Frontal cortex (tissue), 4 donors: Measurements from ENCODE around the gene EDAR. TPM values are rescaled to one million over a fixed set of nuclear protein-coding genes. Genes with fewer than 3 reads are reported as not detected.

ENCODE experiments used
- DNase-seq, 2 donors: peaks; one replicate each; pipeline ENCODE4 v3.0.0; 2012; ENCODE audit warnings: low spot score in 2 of 2
- FAIRE-seq: peaks from 2 replicates; lab custom pipeline; 2012; peaks lifted over from hg19 to GRCh38; lab: Jason Lieb, UNC
- total RNA-seq: library from RNA; depleted of rRNA; stranded (reverse); fragments of >200 nt; gene quantifications from one replicate; pipeline ENCODE4 v1.2.3, GENCODE V29; 2014
- donor health status: control.
- donor health status: control.
- donor health status: control.

EDAR gene
- total RNA-seq, 1 donor from 2014 or later: under 0.01 TPM

DNA sequence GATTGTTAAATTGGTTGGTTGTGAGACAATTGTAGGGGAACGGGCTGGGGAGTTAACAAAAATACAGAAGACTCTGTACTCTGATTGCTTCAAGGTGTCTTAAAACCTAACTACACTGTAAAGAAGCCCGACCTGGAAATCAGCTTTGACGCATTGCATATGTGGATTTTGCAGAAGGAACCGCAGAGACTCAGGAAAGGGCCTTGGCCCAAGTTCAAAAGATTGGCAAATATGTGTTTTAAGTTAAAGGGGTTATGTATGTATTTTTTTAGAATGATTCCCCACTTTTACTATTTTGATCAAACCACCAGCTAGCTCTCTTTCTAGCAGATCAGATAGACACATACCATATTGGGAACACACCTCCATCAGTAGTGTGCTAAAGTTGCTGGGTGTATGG, 18.0 kb upstream of the EDAR start:
- no peak for DNase-seq
- no peak for FAIRE-seq

DNA sequence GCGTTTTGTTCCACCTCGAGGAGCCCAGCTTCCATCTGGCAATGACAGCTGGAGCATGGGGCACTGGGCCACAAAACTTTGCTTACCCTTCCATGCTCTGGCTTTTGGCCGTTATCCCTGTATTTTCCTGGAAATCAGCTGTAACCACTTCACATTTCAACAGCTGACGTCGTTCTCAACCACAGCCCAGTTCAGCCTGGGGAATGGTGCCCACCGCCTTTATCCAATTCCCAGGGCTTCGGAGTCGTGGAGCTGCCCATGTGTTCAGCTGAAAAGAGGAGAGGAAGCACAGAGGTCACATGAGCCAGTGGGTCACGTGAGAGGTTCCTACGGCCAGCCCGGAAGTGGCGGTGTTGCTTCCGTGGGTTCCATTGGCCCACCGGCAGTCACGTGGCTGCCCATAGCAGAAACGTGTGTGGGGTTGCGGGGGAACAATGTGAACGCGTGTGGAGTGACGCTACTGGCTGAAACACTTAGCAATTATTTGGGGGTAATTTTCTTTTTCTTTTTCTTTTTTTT, 16.7 kb upstream of the EDAR start:
- FAIRE-seq (no peak), DNase-seq (no peak)

DNA sequence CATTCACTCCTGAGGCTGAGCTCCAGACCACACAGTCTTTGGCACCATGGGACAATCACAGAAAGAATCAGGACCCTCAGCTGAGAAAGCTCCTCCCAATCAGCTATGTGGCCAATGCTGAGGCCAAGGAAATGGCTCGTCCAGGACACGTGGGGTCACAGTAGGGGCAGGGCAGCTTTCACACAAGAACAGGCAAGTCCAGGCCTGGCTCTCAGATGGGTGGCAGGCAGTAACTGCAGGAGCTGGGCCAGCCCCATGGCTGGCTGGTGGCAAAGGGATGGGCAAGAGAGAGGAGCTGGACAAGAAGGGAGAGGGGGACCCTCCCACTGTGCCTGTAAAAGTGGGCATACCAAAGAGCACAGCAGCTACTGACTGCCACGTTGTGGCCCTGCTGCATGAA, 12.2 kb upstream of the EDAR start:
- FAIRE-seq (no peak), DNase-seq (no peak)

DNA sequence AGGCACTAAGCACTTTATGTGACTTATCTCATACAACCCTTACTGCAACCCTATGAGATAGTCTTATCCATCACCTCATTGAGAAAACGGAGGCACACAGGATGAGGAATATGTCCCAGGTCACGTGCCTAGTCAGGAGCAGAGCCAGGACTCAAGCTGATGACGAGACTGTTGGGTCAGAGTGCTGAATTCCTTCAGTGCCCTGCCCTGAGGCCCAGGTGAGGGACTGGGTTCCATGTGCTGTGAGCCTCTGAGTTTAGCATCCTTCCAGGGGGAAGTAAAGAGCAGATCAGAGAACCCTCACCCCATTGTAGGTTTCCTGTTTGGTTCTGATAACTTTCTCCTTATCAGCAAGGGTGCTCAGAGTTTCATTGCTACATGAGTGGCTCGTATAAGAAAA, 11.7 kb upstream of the EDAR start:
- no peak for FAIRE-seq
- no peak for DNase-seq

DNA sequence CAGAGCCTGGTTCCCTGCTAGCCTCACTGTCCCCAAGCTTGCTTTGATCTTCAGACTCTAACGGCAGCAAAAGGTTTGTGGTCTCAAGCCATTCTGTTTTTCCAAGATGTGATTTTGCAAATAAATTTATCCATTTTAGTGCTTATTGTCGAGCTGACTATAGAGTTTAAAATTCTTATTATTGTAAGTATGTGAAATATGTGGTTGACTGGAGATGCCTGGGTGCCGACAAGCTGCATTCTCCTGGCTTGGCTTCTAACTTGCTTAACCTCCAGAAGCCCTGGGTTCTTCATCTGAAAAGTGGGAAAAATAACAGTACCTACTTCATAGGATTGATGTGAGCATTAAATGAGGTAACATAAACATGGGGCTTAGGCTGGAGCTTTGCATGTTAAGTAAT, 9.9 kb upstream of the EDAR start:
- FAIRE-seq (no peak), DNase-seq (no peak)

DNA sequence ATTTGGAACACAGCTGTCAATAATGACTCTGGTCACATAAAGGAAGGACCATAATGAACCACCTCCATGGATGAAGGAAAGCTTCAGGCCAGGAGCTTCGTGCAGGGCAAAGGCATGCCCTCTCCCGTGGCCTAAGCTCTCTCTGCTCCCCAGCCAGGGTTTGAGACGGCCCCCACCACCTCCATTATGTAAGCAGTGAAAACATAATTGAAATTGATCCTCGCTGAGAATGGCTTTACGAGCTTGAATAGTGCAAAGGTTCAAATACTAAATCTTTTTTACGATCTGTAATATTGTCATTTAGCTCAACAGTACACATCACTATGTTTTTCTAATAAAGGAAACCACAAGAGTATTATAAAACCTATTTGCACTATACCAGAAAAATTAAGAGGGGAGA, 5.2 kb upstream of the EDAR start:
- DNase-seq (no peak), FAIRE-seq (no peak)

DNA sequence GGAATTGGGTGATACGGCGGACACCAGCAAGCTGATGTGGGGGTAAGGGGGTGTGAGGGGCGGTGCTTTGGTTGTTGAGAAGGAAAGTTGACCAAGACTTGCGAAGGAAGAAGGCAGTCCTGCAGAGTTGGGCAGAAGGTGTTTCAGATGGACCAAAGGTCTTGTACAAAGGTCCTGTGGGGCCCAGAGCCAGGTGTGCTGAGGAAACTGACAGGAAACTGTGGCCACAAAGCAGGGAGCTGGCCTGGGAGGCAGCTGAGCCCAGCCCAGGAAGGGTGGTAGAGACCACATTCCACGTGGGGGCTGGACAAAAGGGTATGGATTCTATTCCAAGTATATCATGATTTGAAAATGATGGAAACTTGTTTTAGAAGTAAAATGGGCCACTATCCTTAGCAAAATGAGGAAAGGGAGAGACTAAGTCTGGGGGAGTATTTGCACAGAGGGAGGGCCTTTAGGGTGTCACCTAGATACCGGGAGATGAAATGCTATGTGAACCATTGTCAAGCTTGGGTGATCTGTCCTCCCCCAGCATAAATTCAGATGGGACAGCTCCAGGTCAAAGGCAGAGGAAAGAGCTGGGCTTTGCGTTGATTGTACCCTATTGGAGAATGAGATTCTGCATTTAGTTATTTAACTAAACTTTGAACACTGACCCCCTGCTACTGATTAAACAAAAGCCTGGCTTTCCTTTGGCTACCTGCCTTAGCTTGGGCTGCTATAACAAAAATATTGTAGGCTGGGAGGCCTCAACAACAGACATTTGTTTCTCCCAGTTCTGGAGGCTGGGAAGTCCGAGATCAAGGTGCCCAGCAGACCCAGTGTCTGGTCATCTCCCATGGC, 4.3 kb upstream of the EDAR start:
- FAIRE-seq (no peak), DNase-seq (no peak)

DNA sequence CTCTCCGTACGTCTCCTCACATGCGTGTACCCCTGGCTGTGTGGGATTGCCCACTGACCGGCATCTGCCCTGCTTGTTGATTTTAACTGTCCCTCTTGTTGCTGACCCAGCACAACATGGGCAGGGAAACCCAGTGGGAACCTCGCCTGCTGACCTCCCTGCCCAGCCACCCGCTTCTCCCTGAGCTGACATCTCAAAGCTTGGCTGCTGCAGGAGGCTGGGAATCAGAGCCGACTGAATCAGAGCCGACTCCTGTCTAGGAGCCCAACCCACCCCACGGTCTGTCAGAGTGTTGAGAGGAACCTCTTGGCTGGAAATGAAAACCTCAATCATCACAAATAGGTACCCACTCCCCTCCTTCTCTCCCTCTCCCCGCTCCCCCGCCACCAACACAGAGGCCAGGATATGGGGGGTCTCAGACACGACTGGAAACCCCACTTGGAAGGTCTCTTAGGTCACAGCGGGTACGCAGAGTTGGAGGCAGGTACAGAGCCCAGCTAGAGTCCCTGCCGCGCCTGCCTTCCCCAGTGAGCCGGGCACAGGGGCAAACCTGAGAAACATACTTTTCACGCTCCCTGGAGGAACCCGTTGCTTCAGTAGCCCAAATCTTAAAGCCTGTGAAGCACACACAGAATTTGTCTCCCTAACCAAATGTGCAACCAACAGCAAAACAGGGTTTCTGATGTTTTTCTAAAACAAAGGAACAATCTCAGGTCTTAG, 784 bp downstream of the EDAR start:
- FAIRE-seq: no peak
- no peak for DNase-seq

DNA sequence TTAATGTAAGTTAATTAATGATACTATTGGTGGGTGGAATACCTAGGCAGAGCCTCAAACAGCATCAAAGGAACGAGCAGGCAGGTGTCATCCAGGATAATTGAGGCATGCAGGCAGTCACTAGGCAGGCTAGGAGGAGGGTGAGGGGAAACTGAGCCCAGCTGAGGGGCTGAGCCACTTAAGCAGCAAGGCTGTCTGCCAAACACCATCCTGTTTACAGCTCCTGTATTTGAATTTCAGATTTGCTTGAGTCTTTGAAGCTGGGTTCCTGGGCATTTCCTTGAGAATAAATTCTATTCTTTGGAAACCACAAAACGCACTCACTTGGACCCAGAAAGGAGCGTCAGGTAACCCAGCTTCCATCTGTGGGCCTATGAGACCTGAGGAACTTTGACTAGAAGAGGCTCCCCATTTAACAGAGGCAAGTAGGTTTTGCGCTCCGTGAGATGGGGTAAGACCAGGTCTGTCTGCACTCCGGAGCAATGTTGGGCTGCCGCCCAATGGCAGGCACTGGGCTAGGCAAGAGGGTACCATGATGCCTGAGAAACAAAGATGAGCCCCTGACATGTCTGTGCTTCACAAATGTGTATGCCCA, 2.0 kb downstream of the EDAR start:
- DNase-seq (no peak), FAIRE-seq (no peak)

DNA sequence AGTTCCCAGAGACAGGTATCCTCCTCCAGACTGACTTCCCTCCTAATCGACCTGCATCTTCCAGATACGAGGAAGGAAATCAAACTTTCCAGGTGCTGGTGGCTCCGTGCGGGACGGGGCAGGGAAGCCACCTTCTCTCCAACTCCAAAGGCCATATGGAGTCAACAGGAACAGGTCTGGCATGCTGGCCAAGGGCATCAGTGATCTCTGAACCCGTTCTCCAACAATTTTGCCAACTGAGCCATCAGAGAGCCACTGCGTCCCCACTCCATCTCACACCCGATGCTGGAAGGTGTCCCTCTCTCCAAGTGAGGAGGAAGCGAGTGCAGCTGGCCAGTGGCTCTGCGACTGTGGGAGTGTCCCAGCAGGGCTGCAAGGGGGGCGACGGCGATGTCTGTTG, 5.4 kb downstream of the EDAR start:
- FAIRE-seq (no peak), DNase-seq (no peak)

DNA sequence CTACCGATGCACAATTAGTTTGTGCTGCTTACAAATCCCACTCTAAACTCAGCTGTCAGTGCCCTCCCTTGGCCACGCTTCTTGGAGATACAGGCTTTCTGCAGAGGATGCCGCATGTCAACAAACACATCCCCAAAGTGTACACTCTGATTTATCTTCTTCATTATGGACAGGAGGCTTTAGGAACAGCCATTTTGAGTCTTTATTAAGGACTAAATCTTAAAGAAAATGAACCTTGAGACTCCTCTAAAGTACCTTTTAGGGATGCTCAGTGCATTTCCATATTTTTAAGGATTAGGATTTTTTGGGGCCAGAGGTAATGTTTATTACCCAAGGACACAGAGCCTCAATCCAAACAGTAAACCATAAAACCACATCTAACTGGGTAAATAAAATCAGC, 6.0 kb downstream of the EDAR start:
- DNase-seq (no peak), FAIRE-seq (no peak)

DNA sequence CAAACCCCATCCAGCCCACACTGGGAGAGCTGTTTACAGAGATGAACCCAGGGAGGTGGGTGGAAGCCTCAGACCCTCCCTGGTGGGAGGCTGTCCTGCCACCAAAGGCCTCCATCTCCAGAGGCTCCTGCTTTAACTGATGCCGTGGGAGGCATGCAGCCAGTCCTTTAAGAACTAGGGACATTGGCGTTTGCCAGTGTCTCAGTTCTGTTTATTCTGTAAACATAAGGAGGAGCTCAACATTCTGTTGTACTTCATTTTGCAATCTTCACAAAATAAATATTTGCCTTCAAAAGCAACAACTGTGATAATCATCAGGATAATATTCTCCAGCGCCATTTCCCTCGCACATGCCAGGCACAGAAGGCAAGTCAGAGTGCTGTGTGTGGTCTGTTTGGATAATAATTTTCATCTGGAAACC, 6.8 kb downstream of the EDAR start:
- FAIRE-seq (no peak), DNase-seq (no peak)

DNA sequence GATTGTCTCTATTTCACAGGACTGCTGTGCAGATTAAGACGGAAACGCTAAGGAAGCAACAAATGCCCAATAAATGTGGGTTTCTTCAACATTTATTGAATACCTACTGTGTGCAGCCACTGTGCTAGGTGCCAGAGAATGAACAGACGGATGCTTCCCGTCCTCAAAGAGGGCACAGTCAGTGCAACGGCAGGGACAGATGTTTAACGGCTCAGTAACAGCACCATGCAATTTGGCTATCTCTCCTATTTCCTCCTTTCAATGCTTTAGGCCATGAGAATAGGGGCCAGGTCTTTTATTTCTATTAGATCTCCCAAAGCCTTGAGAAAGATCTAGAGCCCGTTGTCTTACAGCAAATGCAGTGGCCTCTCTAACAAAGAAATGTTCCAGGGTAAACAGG, 7.2 kb downstream of the EDAR start:
- no peak for FAIRE-seq
- no peak for DNase-seq

DNA sequence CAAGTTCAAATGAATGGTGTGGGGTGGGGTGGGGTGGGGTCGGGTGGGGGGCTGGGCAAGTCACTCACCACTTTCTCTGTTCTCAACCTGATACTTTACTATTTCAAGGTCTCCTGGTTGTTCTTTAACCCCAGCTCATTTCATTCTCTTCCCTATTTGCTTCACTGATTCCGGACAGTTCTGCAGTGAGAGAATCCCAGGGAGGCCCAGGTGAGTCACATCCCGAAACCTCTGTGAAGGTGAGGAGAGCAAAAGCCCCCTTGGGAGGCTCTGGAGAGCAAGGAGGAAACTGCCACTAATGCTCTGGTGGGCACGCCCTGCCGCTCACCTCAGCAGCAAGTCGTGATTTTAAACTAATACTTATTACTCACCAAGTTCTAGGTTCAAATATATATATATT, 8.9 kb downstream of the EDAR start:
- FAIRE-seq: no peak

DNA sequence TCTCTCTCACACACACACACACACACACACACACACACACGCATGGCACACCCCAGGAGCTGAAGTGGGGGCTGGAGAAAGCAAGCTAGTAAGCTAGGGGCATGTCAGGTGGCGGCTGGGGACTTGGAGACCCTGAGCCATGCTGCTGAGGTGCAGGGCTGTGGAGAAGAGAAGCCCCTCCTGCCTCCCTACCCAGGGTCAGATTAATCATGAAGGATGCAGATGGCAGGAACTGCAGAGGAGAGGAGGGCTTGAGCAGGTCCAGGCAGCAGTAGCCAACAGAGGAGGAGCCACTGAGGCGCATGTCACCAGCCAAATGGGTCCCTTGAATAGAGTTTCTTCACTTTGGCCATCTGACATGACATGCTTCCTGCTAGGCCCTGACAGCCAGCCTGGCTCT, 9.6 kb downstream of the EDAR start:
- FAIRE-seq (no peak), DNase-seq (no peak)

More for the DNA sequence above, 8.9 kb downstream of the EDAR start:
- DNase-seq: no peak

DNA sequence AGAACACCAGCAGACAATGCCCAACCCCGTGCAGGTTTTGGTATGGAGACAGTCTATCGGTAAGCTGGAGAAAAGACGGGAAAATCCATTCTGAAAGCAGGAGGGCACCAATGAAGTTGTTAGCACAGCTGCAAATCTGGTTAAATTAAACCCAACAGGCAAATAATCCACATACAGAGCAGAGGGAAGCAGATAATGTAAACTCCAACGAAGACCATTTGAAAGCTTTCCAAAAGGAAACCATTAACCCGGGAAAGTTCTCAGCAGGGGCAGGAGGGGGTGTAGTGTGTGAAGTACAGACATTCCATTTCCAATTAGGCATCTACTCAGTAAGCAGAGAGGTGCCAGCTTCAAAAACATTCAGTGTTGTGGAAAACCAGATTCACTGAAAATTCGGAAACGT, 10.3 kb downstream of the EDAR start:
- DNase-seq (no peak), FAIRE-seq (no peak)

DNA sequence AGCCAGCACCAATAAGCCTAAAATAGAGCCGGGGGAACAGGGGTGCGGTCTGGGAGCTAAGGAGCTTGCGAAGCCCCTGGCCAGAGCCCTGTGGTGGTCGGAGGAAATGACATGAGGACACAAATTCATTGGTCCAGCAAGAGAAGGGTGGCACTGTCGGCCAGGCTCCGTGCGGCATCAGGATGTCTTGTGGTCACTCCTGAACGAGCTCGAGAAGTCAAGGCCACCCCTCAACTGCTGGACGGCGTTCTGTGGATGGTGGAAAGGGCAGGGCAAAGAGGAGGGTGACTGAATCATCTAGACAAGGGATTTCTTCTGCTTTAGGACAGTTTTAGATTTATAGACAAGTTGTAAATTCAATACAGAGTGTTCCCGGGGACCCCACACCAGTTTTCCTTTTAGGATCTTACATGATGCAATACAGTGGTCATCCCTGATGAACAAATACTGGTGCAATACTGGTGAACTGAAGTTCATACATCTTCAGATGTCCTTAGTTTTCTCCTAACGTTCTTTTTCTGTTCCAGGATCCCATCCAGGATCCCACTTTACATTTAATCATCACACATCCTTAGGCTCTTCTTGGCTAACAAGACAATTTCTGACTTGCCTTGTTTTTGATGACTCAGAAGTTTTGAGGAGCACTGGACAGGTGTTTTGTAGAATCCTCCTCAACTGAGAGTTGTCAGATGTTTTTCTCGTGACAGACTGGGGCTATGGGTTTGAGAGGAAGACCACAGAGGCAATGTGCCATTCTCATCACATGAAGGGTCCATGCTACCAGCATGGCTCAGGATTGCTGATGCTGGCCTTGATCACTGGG, 13.2 kb downstream of the EDAR start:
- DNase-seq (no peak), FAIRE-seq (no peak)

DNA sequence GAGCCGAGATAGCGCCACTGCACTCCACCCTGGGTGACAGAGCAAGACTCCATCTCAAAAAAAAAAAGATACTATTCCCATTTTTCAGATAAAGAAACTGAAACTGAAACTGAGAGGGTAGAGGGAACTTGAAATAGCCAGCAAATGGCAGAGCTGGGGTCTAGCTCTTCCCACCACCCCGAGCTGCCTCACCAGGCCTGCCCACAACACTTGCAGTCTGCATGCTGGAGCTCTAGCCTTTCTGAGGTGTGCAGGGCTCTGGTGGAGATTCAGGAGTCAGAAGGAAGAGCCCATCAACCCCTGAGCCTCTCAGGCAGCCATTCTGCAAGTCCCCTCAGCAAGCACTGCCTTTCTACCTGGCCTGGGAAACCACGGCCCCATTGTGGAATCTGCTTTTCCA, 14.3 kb downstream of the EDAR start:
- DNase-seq (no peak), FAIRE-seq (no peak)

DNA sequence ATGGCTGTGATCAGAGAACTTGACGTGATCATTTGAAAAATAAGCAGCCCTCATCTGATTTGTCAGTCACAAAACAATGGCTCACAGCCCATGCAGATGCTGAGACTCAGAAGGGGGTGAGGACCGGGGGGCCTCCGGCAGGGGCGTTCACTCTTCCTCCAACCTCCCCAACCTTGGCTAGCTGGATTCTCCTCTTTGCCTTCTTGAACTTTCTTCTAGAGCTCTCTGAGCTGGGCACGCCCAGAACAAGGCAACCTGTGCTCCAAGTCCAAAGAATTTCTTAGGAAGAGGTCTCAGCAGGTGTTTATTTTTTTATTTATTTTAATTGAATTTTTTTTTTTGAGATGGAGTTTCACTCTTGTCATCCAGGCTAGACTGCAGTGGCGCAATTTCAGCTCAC, 16.4 kb downstream of the EDAR start:
- FAIRE-seq (no peak), DNase-seq (no peak)
